IPS-NIHi7 (cell line): Measurements from ENCODE around the gene MTG2.

Source experiments
- DNase-seq: peaks from one replicate; pipeline ENCODE4 v3.0.0; 2012; ENCODE audit warnings: mixed read lengths; ENCODE audit errors: extremely low spot score

MTG2 gene

DNA sequence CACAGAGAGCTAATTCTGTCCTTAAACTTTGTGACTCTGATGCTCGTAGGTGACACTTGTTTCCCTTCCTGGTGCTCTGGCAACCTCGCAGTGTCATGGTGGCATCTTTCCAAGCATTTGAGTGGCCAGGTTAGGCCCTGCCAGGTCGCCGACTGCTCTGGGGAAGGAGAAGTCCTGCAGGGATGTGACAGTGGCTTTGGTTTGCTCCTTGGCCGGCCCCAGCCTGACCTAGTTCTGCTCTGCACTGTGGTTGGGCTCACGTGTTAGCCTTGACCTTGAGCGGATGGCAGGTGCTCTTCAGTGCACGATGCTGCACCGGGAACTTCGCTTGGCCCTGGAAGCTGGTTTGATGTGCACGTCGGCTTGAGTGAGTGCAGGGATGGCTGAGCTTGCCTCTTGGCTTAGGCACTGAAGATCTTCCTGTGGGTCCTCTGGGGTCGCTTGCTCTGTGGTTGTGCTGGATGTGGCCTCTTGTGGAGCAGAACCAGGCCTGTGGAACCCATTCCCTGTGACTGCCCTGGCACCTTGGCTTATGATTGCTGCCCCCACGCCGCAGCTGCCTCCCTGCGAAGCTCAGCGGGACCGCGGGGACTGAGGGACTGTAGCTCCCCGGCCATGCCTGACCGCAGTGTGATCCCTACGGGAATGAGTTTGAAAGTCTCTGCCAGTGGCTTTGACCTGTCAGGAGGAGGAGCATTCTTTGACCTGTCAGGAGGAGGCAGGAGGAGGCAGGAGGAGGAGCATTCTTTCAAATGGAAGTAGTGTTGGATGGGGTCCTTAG lies 64.2 kb downstream of the MTG2 start:
- DNase-seq = no peak

GRCh38 chr20:62248890-62249560 lies 66.2 kb downstream of the MTG2 start:
- no peak for DNase-seq

- DNase-seq = no peak
Observed at GRCh38 chr20:62252342-62252966, 69.6 kb downstream of the MTG2 start.
